Measurements from ENCODE around the gene MAG.
"Not testable (repeated sequence)": the region's sequence is repeated elsewhere in the genome, so short reads cannot be mapped to it uniquely, and the experiment has no call there.

The MAG gene

DNA sequence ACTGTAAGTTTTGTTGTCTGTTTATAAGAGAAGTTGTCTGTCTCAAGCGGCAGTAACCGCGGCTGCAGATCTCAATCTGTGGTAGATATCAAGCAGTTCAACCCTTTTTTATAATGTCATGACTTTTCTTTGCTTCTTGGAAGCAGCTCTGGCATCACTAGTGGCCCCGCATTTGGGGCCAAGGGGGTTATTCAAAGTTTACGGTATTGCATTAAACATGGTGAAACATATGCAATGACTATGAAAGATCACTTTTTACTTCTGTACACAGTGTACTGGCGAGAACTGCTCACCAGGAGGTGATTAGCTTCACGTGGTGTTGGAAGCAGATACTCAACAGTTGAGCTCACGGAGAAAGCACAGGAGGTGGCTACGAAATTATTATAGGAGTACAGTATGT, 61.7 kb downstream of the MAG start:
- no peak for DNase-seq (ENCODE audit: low read depth)
- TF ChIP-seq, protein P1, sequence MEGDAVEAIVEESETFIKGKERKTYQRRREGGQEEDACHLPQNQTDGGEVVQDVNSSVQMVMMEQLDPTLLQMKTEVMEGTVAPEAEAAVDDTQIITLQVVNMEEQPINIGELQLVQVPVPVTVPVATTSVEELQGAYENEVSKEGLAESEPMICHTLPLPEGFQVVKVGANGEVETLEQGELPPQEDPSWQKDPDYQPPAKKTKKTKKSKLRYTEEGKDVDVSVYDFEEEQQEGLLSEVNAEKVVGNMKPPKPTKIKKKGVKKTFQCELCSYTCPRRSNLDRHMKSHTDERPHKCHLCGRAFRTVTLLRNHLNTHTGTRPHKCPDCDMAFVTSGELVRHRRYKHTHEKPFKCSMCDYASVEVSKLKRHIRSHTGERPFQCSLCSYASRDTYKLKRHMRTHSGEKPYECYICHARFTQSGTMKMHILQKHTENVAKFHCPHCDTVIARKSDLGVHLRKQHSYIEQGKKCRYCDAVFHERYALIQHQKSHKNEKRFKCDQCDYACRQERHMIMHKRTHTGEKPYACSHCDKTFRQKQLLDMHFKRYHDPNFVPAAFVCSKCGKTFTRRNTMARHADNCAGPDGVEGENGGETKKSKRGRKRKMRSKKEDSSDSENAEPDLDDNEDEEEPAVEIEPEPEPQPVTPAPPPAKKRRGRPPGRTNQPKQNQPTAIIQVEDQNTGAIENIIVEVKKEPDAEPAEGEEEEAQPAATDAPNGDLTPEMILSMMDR (IDR thresholded peaks at IDR 0.05; ENCODE audit: low read length, missing control alignments), result no peak
- H3K4me3 ChIP-seq (replicated peaks; ENCODE audit: low read depth, low read length), result no peak overlapping the region

DNA sequence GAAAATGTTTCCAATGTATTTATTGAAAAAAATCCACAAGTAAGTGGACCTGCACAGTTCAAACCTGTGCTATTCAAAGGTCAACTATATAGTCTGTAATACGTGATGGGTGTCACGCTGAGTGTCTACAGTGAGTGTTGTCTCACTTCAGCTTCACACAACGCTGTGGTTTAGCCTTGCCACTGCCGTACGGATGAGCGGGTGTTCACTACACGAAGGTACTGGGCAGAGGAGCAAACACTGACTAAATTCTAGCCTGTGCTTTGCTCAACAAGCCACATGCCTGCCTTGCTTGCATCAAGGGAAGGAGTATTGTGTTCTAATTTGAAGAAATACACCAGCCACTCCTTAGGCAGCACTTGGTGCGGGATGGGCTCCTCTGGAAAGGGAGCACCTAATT, 62.9 kb downstream of the MAG start:
- H3K4me3 ChIP-seq (replicated peaks; ENCODE audit: low read depth, low read length), result no peak overlapping the region
- no peak for DNase-seq (ENCODE audit: low read depth)
- TF ChIP-seq, protein P1 (IDR thresholded peaks at IDR 0.05; ENCODE audit: low read length, missing control alignments), result no peak

DNA sequence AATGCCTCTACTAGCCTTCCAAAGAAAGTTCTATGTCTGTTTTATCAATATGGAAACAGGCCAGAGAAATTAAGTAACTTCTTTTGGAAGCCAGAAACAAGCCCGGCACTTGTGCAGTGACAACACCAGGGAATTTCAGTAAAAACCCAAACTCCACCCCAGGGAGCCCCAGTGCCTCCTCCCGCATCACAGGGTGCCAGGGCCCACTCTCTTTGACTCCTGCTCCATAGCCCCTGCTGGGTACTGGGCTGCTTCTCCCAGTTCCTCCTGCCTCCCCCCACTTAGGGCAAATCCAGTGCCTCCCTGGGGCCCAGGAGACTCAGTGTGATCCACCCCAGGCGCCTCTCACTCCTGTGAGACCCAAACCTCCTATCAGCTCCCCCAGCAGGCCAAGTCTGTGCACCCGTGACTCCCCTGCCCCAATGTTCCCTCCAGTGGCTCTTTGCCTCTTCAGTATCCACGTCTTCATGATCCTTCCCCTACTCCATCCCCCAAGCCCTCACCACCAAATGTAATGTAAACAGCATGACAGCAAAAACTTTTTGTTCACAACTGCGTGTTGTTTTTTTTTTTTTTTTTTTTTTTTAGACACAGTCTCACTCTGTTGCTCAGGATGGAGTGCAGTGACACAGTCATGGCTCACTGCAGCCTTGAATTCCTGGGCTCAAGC, 64.0 kb downstream of the MAG start:
- TF ChIP-seq, protein P1 (IDR thresholded peaks at IDR 0.05; ENCODE audit: low read length, missing control alignments), result no peak
- H3K4me3 ChIP-seq (replicated peaks; ENCODE audit: low read depth, low read length), result no peak overlapping the region
- DNase-seq (ENCODE audit: low read depth), result peak; percentile 6

DNA sequence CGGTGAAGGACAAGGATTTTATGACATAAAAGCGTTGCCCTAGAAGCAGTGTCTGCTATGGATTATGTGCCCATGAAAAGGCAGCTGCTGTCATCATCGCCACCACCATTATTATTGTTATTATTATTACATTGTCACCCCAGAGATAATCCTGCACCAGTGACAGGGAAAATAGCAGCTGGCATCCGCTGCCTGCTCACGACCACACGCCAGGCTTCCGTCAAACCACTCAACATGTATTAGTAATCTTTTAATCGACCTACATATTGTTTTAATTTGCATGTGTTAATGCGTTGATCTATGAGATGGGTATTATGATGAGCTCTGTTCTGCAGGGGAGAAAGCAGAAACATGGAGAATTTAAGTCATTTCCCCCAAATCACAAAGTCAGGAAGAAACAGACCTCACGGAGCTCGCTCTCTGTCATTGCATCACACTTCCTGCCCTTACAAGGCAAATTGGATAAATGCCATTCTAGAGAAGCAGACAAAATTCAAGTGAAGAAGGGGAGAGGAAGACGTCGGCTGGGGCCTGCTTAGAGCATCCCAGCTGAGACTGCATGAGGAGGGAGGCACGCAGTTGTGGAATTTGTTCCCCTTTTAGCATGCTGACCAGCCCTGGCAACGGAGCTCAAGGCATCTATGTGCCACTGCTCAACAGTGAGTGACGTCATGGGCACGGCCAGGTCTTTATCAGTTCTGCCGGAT, 66.1 kb downstream of the MAG start, which contains the start of gene FFAR3:
Gene FFAR3, plus strand, starts transcription at position 594 of the 707 bp plus-strand sequence. CDS start 431 bp downstream, outside the sequence.
- TF ChIP-seq, protein P1 (IDR thresholded peaks at IDR 0.05; ENCODE audit: low read length, missing control alignments), result no peak
- DNase-seq (ENCODE audit: low read depth), result peak; percentile 78
- no peak within 1 kb of the TSS for H3K4me3 ChIP-seq (replicated peaks; ENCODE audit: low read depth, low read length)

DNA sequence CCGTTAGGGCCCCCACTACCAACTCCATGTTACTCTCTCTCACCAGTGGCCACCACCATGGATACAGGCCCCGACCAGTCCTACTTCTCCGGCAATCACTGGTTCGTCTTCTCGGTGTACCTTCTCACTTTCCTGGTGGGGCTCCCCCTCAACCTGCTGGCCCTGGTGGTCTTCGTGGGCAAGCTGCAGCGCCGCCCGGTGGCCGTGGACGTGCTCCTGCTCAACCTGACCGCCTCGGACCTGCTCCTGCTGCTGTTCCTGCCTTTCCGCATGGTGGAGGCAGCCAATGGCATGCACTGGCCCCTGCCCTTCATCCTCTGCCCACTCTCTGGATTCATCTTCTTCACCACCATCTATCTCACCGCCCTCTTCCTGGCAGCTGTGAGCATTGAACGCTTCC, 66.9 kb downstream of the MAG start:
- not testable (repeated sequence) for DNase-seq (ENCODE audit: low read depth); H3K4me3 ChIP-seq (replicated peaks; ENCODE audit: low read depth, low read length)

DNA sequence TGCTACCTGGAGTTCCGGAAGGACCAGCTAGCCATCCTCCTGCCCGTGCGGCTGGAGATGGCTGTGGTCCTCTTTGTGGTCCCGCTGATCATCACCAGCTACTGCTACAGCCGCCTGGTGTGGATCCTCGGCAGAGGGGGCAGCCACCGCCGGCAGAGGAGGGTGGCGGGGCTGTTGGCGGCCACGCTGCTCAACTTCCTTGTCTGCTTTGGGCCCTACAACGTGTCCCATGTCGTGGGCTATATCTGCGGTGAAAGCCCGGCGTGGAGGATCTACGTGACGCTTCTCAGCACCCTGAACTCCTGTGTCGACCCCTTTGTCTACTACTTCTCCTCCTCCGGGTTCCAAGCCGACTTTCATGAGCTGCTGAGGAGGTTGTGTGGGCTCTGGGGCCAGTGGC, 67.4 kb downstream of the MAG start:
- not testable (repeated sequence) for H3K4me3 ChIP-seq (replicated peaks; ENCODE audit: low read depth, low read length); DNase-seq (ENCODE audit: low read depth)

DNA sequence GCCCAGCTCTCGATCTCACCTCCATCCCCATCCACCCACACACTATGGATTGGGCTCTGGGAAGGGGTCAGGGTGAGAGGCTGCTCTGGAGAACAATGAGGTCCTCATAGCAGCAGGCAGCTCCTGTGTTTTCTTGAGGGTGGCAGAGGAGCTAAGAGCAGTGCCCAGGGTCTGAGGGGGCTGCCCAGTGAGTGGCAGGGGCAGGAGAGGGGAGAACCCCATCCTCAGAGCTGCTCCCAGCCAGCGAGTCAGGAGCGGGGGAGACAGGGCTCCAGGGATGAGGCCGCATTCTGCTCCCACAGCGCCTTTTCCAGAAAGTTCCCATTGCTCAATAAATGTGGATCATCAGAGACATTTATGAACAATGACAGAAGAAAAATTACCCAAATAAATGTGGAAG, 68.1 kb downstream of the MAG start:
- not testable (repeated sequence) for DNase-seq (ENCODE audit: low read depth); H3K4me3 ChIP-seq (replicated peaks; ENCODE audit: low read depth, low read length)

DNA sequence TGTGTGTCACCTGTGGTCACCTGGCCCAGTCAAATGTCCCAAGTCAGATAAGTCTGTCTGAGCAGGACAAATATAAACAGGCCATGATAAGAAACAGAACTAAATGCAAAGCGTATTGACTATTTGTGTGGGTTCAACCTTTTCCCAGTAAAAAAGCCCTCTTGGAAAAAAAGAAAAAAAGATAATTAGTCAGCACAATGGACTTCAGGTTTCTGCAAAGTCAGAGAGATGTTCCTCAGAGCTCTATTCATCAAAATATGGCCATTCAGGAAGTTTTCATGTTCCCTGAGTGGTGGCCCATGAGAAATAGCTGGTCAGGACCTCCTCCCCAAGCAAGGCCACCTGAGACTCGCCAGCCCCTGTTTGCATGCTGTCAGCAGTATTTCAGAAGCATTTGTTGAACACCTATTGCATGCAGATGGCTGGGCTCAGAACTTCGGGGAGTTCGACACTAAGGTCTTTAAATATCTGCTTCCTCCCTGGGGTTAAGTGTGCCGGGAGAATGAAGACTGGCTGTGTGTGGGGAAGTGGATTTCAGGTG, 69.0 kb downstream of the MAG start:
- no peak overlapping the region for H3K4me3 ChIP-seq (replicated peaks; ENCODE audit: low read depth, low read length)
- TF ChIP-seq, protein P1 (IDR thresholded peaks at IDR 0.05; ENCODE audit: low read length, missing control alignments), result no peak
- DNase-seq (ENCODE audit: low read depth), result no peak

Data from fibroblast of pulmonary artery (primary cell).